Sigmoid colon (tissue), 7 donors: Measurements from ENCODE around the gene MPST. TPM values are rescaled to one million over a fixed set of nuclear protein-coding genes. Genes with fewer than 3 reads are reported as not detected.

Experiments
- DNase-seq: peaks from one replicate; pipeline ENCODE4 v3.0.0-alpha.2; 2019
- H3K27ac ChIP-seq, 4 donors: fragments of 200-600 bp; sonication (generic); one replicate each; pipeline ENCODE4 v1.5.1; 2016 to 2019; ENCODE audit warnings: mild to moderate bottlenecking in 1 of 4
- H3K27me3 ChIP-seq, 3 donors: fragments of 200-600 bp; sonication (generic); one replicate each; pipeline ENCODE4 v1.5.1; 2019; ENCODE audit warnings: mild to moderate bottlenecking in 1 of 3
- H3K36me3 ChIP-seq, 4 donors: fragments of 200-600 bp; sonication (generic); one replicate each; pipeline ENCODE4 v1.5.1; 2016 to 2019
- H3K4me1 ChIP-seq, 4 donors: fragments of 200-600 bp; sonication (generic); one replicate each; pipeline ENCODE4 v1.5.1; 2017 to 2019
- H3K4me3 ChIP-seq, 4 donors: fragments of 200-600 bp; sonication (generic); one replicate each; pipeline ENCODE4 v1.5.1; 2017 to 2019; ENCODE audit warnings: mild to moderate bottlenecking in 2 of 4, moderate library complexity in 1 of 4
- H3K9me3 ChIP-seq, 4 donors: fragments of 200-600 bp in 3 of 4; sonication (generic) in 3 of 4; one replicate each; pipeline versions ENCODE4 v1.5.1 to v1.6.1; 2013 to 2019
- CTCF ChIP-seq, 4 experiments: fragments of 450-650 bp in 3 of 4; fragments of 200-600 bp in 1 of 4; IDR thresholded peaks; one replicate each; pipeline ENCODE4 v1.5.1; 2016 to 2019; ENCODE audit warnings: antibody characterized with exemption in 4 of 4, mild to moderate bottlenecking in 3 of 4, moderate library complexity in 2 of 4
- EP300 ChIP-seq, 4 donors: sonication (generic); formaldehyde crosslinking; IDR thresholded peaks; one replicate each; pipeline ENCODE4 v1.6.1; 2017; ENCODE audit warnings: antibody characterized with exemption in 4 of 4
- POLR2A ChIP-seq, 2 donors: fragments of 450-650 bp; IDR thresholded peaks; one replicate each; pipeline ENCODE4 v1.6.1; 2016; ENCODE audit warnings: antibody characterized with exemption in 2 of 2, mild to moderate bottlenecking in 2 of 2, moderate library complexity in 2 of 2
- POLR2AphosphoS5 ChIP-seq, 4 donors: sonication (generic); formaldehyde crosslinking; IDR thresholded peaks; one replicate each; pipeline ENCODE4 v1.6.1; 2017; ENCODE audit warnings: antibody characterized with exemption in 4 of 4
- WGBS, 2 donors: extraction: QIAGEN DNeasy Blood & Tissue Kit; methylation state at CpG; one replicate each; pipeline ENCODE4 v1.1.7; 2013; 5-methylcytosine and 5-hydroxymethylcytosine counted together
- intact Hi-C: fragments of 100-400 bp; cut with DNase I; formaldehyde crosslinking; loops from one replicate; pipeline ENCODE4 v1.15.1; 2023
- polyA plus RNA-seq, 3 donors: library from polyadenylated mRNA; stranded (reverse); fragments of 200-250 nt; gene quantifications; one replicate each; pipeline ENCODE4 v1.2.3, GENCODE V29; 2013
- total RNA-seq, 4 donors: library from RNA; depleted of rRNA; stranded (reverse); fragments of >200 nt; gene quantifications; one replicate each; pipeline ENCODE4 v1.1.0, GENCODE V29; 2016
- donor health status: healthy with polysubstance abuse.
- donor health status: Bipolar disorder and iron deficiency.
- donor health status: healthy.

Gene MPST
- total and polyA plus RNA-seq, 7 donors, result 94.2 to 340 (median 143) TPM

- 16 to 53% methylated on average over 2 of the region's 2 CpGs for WGBS, 2 donors
- intact Hi-C loops, result no loop called here
- peaks cover 0 to 8% (median 0%) of the 10 kb centered on the region in 3 donors for H3K27me3 ChIP-seq
- no peak overlapping the region for H3K4me3 ChIP-seq
- no peaks in the 10 kb centered on the region for H3K4me1 ChIP-seq
- DNase-seq, result no peak
- TF ChIP-seq POLR2AphosphoS5 (IDR thresholded peaks at IDR 0.05), result no peak
- TF ChIP-seq CTCF (IDR thresholded peaks at IDR 0.05), result no peak
- no peak for TF ChIP-seq POLR2A (IDR thresholded peaks at IDR 0.05)
- no peak for TF ChIP-seq EP300 (IDR thresholded peaks at IDR 0.05)
- H3K36me3 ChIP-seq, result peaks cover 1 to 28% (median 19%) of the 10 kb centered on the region in 4 donors
- H3K9me3 ChIP-seq, result no peaks in the 10 kb centered on the region
- no peak overlapping the region for H3K27ac ChIP-seq
Measured at GRCh38 chr22:37032134-37032534, 12.6 kb downstream of the MPST start.

- no peak for DNase-seq
- intact Hi-C loops, result no loop called here
- TF ChIP-seq EP300 (IDR thresholded peaks at IDR 0.05) (no peak), POLR2AphosphoS5 (IDR thresholded peaks at IDR 0.05) (no peak), POLR2A (IDR thresholded peaks at IDR 0.05) (no peak), CTCF (IDR thresholded peaks at IDR 0.05) (no peak)
- Histone ChIP-seq H3K4me1 (no peaks in the 10 kb centered on the region), H3K9me3 (no peaks in the 10 kb centered on the region), H3K4me3 (no peak overlapping the region), H3K27ac (no peak overlapping the region), H3K36me3 (peaks cover 0 to 22% (median 13%) of the 10 kb centered on the region in 4 donors), H3K27me3 (peaks cover 0 to 14% (median 2%) of the 10 kb centered on the region in 3 donors)
- 14 to 63% methylated on average over 18 of the region's 18 CpGs for WGBS, 2 donors
Measured at GRCh38 chr22:37032535-37033460, 13.3 kb downstream of the MPST start.

GRCh38 chr22:37033605-37034430 lies 14.3 kb downstream of the MPST start:
- H3K36me3 ChIP-seq, result peaks cover 0 to 13% (median 9%) of the 10 kb centered on the region in 4 donors
- H3K9me3 ChIP-seq, result no peaks in the 10 kb centered on the region
- H3K4me1 ChIP-seq, result no peaks in the 10 kb centered on the region
- TF ChIP-seq POLR2A (IDR thresholded peaks at IDR 0.05), result no peak
- no peak for TF ChIP-seq CTCF (IDR thresholded peaks at IDR 0.05)
- TF ChIP-seq EP300 (IDR thresholded peaks at IDR 0.05), result no peak
- TF ChIP-seq POLR2AphosphoS5 (IDR thresholded peaks at IDR 0.05), result no peak
- 67 to 84% methylated on average over 23 of the region's 23 CpGs for WGBS, 2 donors
- H3K4me3 ChIP-seq, result no peak overlapping the region
- no peak overlapping the region for H3K27ac ChIP-seq
- H3K27me3 ChIP-seq, result peaks cover 0 to 18% (median 4%) of the 10 kb centered on the region in 3 donors
- intact Hi-C loops, result no loop called here
- DNase-seq, result no peak

- TF ChIP-seq CTCF (IDR thresholded peaks at IDR 0.05) (no peak), POLR2AphosphoS5 (IDR thresholded peaks at IDR 0.05) (no peak), POLR2A (IDR thresholded peaks at IDR 0.05) (no peak), EP300 (IDR thresholded peaks at IDR 0.05) (no peak)
- H3K27ac ChIP-seq, result no peak overlapping the region
- no peak overlapping the region for H3K4me3 ChIP-seq
- H3K9me3 ChIP-seq, result no peaks in the 10 kb centered on the region
- peaks cover 0 to 18% (median 4%) of the 10 kb centered on the region in 3 donors for H3K27me3 ChIP-seq
- WGBS, 2 donors, result 88 to 89% methylated on average over 11 of the region's 11 CpGs
- DNase-seq, result no peak
- H3K4me1 ChIP-seq, result no peaks in the 10 kb centered on the region
- intact Hi-C loops, result no loop called here
- H3K36me3 ChIP-seq, result no peaks in the 10 kb centered on the region
Measured at GRCh38 chr22:37036655-37037377, 17.3 kb downstream of the MPST start.
